Stimulated activated CD8-positive, alpha-beta memory T cell treated with anti-CD3 and anti-CD28 coated beads, Interleukin-4, amount 100 ng/mL, for 24 hours (primary cell): ENCODE data around the gene FGF14.
"Not testable (repeated sequence)": the region's sequence is repeated elsewhere in the genome, so short reads cannot be mapped to it uniquely, and the experiment has no call there.

Experiments
- DNase-seq: peaks from one replicate; pipeline ENCODE4 v3.0.0-alpha.2; 2020; ENCODE audit warnings: low read depth

Gene FGF14

DNA sequence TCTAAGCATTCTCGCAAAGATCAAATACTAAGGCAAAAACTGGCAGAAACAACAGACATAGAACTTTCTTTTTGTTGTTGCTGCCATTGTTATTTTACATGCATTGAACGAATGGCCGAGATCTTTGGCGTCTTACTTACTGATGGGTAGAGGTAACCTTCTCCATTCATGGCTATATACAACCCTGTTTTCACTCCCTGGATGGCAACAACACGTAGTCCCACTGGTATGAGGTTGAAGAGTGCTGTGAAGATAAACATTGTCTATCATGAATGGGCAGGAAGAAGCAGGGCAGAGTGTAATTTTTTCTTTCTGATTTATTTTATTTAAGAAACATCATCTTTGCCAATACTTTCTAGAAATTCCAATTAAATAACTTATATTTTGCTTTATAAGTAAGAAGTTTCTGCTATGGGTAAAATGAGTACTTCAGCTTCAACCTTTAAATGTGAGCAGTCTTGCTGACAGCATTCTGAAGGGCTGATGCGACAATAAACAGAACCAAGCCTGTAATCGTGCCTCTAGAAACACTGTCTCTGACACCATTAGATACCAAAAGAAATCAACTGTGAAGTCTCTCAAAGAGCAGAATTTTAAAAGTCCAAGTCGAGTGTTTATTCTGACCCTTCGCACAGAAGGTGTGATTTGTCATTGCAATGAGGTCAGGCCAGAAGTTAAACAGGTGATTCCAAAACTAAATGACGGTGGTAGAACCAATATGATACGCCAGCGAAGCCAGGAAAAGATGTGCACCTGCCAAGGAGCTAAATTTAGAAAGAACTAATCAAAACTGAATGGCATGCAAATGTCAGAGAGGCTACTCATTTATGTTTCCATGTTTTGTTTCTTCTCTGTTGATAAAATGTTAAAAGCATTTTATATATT lies 533.0 kb downstream of the FGF14 start:
- no peak for DNase-seq

DNA sequence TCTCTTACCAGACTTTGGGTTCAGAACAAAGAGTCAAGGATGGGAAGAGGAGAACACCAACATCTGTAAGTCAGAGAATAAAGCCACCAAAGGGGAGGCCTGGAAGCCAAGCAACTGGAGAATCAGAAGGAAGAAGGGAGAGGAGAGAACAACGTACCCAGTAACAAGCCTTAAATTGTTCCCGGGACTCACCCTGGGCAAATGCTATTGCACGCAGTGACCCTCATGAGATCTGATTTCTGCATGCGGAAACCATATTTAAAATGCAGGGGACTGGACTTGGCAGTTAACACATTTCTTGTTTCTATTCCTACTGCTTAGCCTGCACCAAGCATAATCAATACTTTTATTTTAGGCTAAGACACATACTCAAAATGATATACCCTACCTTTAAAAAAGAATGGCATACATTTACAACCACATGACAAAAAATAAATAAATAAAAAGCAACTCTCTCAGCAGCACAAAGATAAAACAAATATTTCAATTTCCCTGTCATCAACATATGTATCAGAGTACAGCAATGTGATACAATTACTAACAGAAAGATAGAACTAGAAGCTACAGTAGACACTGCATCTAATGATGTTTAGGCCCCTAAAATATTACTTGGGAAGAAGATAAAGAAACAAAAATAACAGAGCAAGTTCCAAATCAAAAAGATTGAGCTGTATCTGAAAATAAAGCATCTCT lies 534.8 kb downstream of the FGF14 start:
- no peak for DNase-seq

DNA sequence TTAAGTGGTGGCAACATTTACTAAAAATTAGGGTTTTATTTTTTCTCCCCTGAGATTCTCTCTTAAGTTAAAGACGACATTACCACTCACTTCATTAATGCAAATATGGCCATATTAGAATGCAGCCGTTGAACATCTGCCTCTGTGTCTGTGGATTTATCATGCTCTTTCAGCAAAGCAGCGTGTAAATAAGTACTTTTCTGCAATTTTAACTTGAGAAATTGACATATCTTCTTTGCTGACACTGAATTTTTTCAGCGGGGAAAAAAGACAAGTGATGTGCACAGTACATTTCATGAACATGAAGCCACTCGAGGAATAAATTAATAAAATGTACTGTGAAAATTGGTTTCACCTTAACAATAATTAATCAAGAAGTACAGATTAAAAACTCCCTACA lies 543.0 kb downstream of the FGF14 start:
- no peak for DNase-seq

DNA sequence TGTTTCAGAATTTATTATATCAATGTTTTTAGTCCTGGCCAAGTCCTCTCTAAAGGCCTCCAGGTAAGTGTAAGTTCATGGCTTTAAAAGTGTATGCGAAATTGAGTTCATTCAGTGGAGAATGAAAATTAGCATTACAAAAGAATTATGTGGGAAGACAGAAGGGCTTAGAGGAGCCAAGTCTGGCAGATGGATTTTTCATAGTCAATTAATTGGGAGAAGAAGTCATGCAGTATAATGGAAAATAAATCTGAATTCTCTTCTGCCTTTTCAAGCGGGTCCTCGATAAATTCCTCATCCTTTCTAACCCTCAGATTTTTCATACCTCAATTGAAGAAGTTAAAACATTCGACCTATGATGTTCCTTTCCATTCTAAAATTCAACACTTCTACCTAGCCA lies 555.1 kb downstream of the FGF14 start:
- no peak for DNase-seq

DNA sequence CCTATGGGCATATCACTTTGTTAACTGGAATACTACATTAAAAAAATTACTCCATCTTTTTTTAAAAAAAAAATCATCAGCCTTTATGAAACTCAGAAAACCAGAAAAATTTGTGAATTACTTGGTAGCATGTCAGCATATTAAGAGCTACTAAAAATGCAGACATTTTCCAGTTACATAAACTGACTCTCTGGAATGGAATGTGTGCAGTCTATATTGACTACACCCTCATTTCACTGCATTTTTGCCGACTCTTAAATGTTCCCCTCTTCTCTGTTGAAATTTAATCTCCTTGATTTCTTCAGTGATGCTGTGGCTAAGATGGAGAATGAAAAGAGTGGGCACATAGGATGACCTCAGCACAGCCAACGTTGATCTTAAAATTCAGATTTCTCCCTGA lies 555.6 kb downstream of the FGF14 start:
- DNase-seq = no peak

DNA sequence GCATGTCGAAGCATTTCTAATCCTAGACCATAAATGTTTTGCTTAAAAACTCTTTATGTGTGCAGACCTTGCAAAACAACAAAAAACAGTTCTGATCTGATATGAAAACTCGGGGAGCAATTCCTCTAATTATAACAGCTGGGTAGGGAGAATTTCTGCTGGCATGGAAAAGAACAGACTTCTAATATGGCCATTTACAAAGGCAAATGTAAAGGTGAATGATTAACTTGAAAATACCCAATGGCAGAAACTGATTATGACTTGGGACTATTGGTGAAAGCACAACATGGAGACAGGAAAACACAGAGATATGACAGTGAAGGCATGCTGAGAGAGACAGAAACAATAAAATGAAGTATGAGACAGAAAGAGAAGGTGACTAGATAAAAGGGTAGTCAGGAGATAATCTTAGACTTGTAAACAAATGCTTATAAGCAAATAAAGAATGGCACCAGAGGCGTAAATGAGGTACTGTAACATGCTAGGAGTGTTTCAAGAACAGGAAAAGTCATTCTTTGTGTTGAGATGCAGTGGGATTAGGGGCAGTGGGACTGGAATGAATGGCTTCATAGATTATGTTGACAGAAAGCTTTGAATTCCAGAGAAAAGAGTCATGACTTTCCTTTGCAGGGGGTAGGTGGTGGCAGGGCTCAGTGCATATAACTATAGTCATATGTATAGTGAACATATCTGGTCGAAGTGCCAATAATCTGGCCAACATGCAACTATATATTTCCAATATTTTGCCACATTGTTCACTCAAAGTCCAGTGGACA lies 556.4 kb downstream of the FGF14 start:
- no peak for DNase-seq

DNA sequence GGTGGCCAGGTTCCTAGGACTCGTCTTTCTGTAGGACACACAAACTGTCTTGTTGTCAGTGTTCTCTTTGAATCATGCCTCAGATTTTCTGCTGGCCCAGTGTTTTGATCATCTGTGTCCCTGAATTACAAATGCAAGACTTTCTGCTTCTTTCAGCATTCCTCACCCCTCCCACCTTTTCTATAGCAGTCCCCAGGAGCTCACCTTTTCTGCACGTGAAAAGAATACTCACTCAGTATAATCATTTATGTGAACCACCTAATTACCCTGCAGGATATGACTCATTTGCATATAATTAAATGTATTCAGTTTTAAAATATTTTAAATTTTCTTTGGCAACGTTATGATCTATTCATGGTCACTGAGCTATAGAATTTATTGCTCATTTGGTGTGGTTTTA lies 560.1 kb downstream of the FGF14 start:
- no peak for DNase-seq

DNA sequence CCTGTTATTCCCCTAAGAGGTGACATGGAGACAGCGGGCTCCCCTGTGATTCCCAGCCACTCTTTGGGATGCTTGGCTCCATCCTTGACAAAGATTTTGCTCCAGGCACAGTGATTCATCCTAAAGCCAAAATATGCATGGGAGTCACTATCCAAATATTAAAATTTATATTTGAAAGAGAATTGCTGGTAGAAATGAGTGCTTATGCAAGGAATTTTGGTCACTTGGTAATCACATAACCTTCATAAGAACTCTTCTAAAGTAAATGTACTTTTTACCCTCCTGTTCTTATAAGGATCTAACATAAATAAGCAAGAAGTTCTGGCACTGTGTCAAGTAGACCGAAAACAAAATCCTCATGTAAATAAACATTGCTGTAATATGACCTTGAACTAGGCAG lies 563.5 kb downstream of the FGF14 start:
- DNase-seq = no peak

DNA sequence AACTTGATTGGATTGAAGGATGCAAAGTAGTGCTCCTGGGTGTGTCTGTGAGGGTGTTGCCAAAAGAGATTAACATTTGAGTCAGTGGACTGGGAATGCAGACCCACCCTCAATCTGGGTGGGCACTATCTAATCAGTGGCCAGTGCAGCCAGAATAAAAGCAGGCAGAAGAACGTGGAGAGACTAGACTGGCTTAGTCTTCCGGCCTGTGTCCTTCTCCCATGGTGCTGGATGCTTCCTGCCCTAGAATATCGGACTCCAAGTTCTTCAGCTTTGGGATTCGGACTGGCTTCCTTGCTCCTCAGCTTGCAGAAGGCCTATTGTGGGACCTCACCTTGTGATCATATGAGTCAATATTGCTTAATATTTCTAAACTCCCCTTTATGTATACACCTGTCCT lies 564.1 kb downstream of the FGF14 start:
- not testable (repeated sequence) for DNase-seq

DNA sequence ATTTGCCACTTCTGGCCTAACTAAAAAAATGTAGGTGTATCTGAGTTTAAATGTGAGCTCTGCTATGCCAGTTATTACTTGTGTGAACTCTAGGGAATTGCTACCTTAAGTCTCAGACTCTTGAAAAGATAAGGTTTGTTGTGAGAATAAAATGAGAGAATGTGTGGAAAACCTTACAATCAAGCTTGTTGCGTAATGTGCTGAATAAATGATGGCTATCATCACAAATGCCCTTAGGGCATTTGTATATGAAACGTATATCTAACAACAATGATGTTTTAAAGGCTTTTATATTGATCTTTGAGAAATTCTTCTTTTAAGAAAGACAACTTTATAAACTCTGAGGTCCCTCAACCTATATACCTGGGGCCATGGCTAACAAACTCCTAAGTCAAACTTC lies 564.6 kb downstream of the FGF14 start:
- no peak for DNase-seq

DNA sequence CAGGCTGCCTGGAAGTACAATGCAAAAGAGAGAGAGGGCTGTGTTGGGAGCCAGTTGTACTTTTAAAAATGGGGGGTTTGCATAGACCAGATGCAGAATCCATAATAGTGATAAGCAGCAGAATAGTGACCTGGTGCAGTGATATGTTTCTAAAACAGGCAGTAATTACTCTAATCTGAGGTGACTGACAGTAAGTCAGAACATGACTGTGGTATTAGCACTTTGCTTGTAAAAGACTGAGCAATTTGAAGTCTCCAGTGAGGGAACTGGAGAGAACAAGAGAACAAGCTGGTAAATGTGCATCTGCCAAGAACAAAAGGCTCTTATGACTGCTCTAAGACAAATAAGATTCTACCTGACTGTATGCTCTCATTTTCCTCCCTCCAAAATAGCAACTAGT lies 565.9 kb downstream of the FGF14 start:
- DNase-seq = no peak

DNA sequence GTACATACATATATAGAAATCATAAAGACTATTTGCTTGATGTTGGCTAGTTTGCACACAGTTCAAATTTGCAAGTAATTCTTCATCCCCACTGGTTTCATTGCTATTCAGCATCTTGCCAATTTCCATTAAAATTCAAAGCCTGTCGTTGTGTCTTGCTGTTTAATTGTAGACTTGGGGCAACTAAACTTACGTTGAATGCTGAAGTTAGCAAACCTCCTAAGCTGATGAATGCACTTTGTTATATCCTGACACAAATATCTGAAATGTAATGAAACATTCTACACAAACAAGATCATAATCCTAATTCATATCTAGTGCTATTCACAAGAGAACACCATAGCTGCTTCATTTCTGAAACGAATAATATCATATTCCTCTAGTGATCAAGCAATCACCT lies 568.2 kb downstream of the FGF14 start:
- DNase-seq = no peak

DNA sequence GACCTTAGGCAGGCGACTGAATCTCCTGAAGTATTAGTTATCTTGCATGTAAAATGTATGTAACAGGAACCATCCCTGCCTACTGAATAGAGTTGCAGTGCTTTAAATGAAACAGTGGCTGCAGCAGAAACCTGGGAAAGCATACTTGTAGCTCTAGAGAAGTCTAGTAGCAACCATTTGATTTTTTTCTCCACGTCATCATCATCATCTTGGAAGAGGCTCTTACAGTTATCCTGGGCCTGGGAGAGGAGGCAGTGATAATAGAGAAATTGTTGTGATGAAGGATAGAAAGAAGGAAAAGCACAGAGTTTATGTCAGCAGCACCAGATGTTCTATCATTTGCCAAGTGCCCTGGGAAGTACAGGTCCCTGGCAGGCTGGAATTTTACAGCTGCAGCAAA lies 571.8 kb downstream of the FGF14 start:
- DNase-seq = no peak

DNA sequence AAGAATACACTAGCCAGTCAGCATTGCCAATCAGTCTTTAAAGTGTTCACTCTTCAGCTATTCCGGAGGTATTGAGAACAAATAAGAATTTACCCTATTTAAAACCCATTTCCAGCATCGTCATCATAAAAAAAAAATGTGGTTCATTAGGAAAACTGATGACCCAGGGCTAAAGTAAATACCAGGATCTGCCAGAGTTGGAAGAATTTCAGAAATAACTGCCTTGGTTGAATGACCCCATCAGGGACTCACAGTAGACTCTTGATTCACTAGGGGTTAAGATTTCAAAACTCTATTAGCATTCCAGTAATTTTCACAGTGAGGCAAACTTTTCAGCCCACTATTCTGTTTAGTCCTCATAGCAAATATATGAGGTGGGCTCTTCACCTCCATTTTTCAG lies 572.4 kb downstream of the FGF14 start:
- DNase-seq = no peak

DNA sequence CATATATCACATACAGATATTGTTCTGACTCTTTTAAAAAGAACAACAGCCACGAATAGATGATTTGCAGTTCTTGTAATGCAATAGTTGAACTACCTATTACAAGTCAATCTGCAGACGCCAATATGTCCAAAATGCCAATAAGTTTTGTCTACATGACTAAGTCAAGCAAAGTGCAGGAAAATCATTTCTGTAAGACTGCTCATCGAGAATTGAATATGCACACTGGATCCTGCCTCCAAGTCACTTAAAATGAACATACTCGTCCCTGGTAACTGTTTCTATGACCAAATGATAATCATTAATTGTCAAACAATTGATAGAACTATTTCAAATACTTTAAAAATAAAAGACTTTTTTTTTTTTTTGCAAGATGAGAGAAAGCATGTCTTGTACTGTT lies 573.7 kb downstream of the FGF14 start:
- DNase-seq = no peak

DNA sequence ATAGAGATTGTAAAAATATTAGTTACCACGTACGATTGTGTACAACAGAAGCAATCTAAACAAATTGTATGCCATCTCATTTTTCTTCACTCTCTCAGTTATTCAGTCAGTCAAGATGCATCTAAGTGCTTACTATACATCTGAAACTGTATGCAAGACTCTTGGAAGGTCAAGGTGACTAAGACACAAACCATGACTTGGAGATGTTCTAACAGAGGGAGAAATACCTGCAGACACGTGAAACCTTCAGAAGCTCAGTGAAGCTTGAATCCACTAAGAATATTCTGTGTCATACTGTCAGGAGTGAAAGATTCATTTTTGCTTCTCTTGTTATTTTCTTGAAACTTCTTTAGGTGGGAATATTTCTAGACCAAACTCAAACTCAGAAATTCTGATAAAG lies 584.0 kb downstream of the FGF14 start:
- no peak for DNase-seq

DNA sequence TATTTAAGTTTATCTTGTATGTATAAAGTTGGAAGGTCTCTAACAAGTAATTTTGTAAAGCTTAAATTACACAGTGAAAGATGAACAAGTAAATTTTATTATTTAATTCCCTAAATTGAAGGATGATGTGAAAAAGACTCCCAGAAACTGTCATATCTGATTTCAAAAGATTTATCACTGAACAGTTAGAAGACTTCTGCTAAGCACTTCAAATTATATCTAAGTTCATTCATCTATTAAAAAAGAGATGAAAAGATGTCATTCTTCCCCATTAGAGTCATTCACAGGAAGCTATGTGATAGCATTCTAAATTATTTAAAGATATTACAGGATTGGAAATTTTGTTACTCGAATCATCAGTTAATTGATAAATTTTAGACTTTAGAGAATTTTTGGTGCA lies 590.0 kb downstream of the FGF14 start:
- DNase-seq = no peak

DNA sequence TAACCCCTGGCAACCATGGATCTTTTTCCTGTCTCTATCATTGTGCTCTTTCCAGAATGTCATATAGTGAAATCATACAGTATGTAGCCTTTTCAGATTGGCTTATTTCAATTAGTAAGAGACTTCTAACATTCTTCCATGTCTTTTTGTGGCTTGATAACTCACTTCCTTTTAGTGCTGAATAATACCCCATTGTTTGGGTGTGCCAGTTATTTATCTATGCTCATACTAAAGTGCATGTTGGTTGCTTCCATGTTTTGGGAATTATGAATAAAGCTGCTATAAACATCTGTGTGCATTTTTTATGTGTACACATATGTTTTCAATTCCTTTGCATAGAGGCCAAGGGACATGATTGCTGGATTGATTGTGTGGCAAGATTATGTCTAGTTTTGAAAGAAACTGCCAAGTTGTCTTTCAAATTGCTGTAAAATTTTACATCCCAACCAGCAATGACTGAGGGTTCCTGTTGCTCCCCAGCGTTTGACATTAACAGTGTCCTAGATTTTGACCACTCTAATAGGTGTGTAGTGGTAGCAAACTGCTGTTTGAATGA lies 590.5 kb downstream of the FGF14 start:
- DNase-seq = no peak

DNA sequence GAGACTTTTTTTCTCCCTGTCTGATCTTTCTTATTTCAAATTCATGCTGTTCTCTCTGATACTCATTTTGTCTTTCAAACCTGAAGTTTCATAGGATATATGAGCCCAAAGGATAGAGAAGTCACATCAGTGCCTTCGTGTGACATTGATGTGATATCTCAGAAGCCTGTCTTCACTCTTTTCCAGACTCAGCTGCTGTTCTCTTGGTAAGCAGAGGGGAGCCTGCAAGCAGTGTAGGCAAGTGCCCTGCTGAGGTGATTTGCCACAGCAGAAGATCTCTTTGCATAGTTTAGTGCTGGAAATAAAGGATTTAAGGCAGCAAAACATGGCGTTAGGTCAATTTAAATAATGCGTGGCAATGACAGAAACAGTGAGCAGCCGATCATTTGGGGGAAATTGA lies 602.7 kb downstream of the FGF14 start:
- DNase-seq = no peak

DNA sequence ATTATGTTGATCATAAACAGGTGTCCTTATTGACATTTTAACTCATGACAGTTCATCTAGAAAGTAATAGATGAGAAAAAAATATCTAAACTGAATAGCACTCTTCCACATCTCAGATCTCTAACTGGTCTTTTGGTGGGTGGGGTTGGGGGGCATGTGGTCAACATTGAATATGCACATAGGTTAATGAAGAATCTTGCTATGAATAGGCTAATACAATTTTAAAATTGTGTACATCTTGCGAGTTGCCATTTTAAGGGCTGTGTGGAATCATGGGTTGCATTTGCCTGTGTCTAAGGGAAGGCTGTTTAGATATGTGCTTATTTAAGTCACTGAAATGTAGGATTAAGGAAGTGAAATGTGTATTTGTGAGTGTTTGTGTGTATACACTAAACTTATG lies 603.4 kb downstream of the FGF14 start:
- DNase-seq = no peak

DNA sequence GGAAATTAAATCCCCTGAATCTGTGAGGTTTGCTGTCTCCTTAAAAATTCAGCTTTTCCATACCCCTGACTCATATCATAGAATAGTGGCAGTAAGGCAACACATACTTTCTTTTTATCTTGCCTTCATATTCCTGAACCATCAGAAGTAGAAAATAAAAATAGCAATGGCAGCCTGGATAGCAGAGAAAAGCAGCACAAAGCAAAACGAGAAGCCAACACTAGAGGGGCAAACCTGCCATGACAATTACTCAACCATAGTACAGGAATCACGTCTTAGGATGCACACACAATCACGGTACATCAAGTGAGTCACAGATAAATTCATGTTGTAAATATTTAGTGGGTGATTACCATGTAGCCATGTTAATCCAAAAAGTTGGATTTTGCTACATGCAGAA lies 606.4 kb downstream of the FGF14 start:
- DNase-seq = no peak

DNA sequence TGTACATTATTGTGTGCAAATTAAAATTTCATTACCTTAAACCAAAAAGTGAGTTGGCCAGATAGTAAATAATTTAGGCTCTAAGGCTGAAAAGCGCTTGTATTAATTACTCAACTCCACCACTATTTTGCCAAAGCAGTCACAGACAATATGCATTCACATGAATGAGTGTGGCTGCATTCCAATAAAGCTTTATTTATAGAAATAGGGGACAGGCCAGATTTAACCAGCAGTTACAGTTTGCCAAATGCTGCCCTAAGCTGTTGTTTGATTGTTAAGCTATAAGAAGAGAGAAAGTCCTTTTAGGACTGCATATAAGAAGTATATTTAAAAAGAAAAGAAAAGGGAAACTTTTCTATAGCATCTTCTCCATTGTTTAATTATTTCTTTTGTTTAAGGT lies 606.8 kb downstream of the FGF14 start:
- DNase-seq = no peak

DNA sequence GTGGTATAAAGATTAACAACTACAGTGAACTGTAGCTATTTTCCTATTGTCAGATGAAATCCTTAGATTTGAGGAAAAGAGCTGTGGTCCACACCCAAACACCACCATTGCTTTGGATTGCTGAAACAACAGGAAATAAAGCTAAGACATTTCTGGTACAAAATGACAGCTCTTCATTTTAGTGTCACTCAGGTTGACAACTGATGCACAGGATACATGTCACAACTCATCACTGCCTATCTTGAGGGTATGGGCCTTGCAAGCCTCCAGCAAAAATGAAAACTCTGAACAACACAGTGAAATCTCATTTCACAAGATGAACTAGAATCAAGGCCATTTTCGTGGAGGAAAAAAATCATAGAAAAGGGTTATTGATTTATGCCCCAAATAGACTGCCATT lies 609.7 kb downstream of the FGF14 start:
- no peak for DNase-seq
